GM23338 (cell line): ENCODE measurements around the gene KIT. TPM values are rescaled to one million over a fixed set of nuclear protein-coding genes. Genes with fewer than 3 reads are reported as not detected.

Source experiments
- ATAC-seq: fragments of 200-7000 bp; cut with Tn5 transposase; 3 replicates; pipeline ENCODE4 v1.9.1; 2020
- DNase-seq: peaks from one replicate; pipeline ENCODE4 v3.0.0-alpha.2; 2015; ENCODE audit warnings: low spot score
- H2AFZ ChIP-seq: fragments of 200-600 bp; sonication (generic); 2 replicates; pipeline ENCODE4 v1.8.0; 2016; ENCODE audit warnings: antibody characterized with exemption, mild to moderate bottlenecking, moderate library complexity
- H3F3A ChIP-seq: fragments of 200-600 bp; sonication (generic); replicated peaks from 2 replicates; pipeline ENCODE4 v1.8.0; 2017; ENCODE audit warnings: antibody characterized with exemption, mixed run types, low read depth
- H3K27ac ChIP-seq: fragments of 200-600 bp; sonication (generic); 2 replicates; pipeline ENCODE4 v1.6.1; 2016; ENCODE audit warnings: low read depth
- H3K27me3 ChIP-seq: fragments of 200-600 bp; sonication (generic); 2 replicates; pipeline ENCODE4 v1.8.0; 2016; ENCODE audit warnings: mild to moderate bottlenecking, mixed run types, moderate library complexity; ENCODE audit not compliant: insufficient read depth
- H3K36me3 ChIP-seq: fragments of 200-600 bp; sonication (generic); 2 replicates; pipeline ENCODE4 v1.8.0; 2016; ENCODE audit warnings: mild to moderate bottlenecking; ENCODE audit not compliant: insufficient read depth
- H3K4me1 ChIP-seq: fragments of 200-600 bp; sonication (generic); 2 replicates; pipeline ENCODE4 v1.8.0; 2016; ENCODE audit warnings: mild to moderate bottlenecking, moderate library complexity; ENCODE audit not compliant: insufficient read depth
- H3K4me2 ChIP-seq: fragments of 200-600 bp; sonication (generic); 2 replicates; pipeline ENCODE4 v1.7.1; 2017; ENCODE audit warnings: mixed run types
- H3K4me3 ChIP-seq: fragments of 200-600 bp; sonication (generic); 2 replicates; pipeline ENCODE4 v1.6.1; 2016; ENCODE audit warnings: mixed run types
- H3K79me2 ChIP-seq: fragments of 200-600 bp; sonication (generic); replicated peaks from 2 replicates; pipeline ENCODE4 v1.8.0; 2017; ENCODE audit warnings: mild to moderate bottlenecking; ENCODE audit not compliant: insufficient read depth
- H3K9me2 ChIP-seq: fragments of 200-600 bp; sonication (generic); 2 replicates; pipeline ENCODE4 v1.8.0; 2017; ENCODE audit not compliant: insufficient read depth
- H4K20me1 ChIP-seq: fragments of 200-600 bp; sonication (generic); replicated peaks from 2 replicates; pipeline ENCODE4 v1.8.0; 2017; ENCODE audit warnings: mild to moderate bottlenecking; ENCODE audit not compliant: insufficient read depth
- H3K27ac Mint-ChIP-seq: 2 replicates; pipeline ENCODE4 v1.8.0; 2020; ENCODE audit warnings: inconsistent platforms, mild to moderate bottlenecking, moderate library complexity, mixed read lengths
- H3K27me3 Mint-ChIP-seq: 3 replicates; pipeline ENCODE4 v1.8.0; 2022; ENCODE audit warnings: low read depth, mild to moderate bottlenecking, moderate library complexity, mixed read lengths, inconsistent platforms; ENCODE audit not compliant: insufficient read depth, poor library complexity
- H3K36me3 Mint-ChIP-seq: 3 replicates; pipeline ENCODE4 v1.8.0; 2021; ENCODE audit warnings: low read depth, mild to moderate bottlenecking, inconsistent platforms, moderate library complexity, mixed read lengths
- H3K4me1 Mint-ChIP-seq: 3 replicates; pipeline ENCODE4 v1.8.0; 2020; ENCODE audit warnings: mild to moderate bottlenecking, inconsistent platforms, mixed read lengths
- H3K4me3 Mint-ChIP-seq: 3 replicates; pipeline ENCODE4 v1.8.0; 2021; ENCODE audit warnings: moderate library complexity, mild to moderate bottlenecking, inconsistent platforms, mixed read lengths
- H3K9me3 Mint-ChIP-seq: 3 replicates; pipeline ENCODE4 v1.8.0; 2020; ENCODE audit warnings: moderate library complexity, mild to moderate bottlenecking, inconsistent platforms, mixed read lengths
- CREB1 ChIP-seq: fragments of 250-450 bp; sonication (Bioruptor Pico); IDR thresholded peaks from 2 replicates; pipeline ENCODE4 v1.5.0; 2020; ENCODE audit warnings: low read depth, mild to moderate bottlenecking, moderate library complexity
- CTCF ChIP-seq, 2 experiments: fragments of 200-600 bp in 1 of 2; sonication (generic) in 1 of 2; conservative IDR thresholded peaks; 2 replicates each; pipeline versions ENCODE4 v1.5.1 to v1.6.1; 2016 to 2017; ENCODE audit warnings: antibody characterized with exemption in 2 of 2, low read depth in 2 of 2, mild to moderate bottlenecking in 2 of 2, moderate library complexity in 1 of 2
- ETS1 ChIP-seq: IDR thresholded peaks from 2 replicates; pipeline ENCODE4 v1.6.1; 2016; ENCODE audit warnings: antibody characterized with exemption
- EZH2 ChIP-seq: fragments of 200-600 bp; sonication (generic); IDR thresholded peaks from one replicate; pipeline ENCODE4 v1.8.0; 2017; ENCODE audit warnings: antibody characterized with exemption, mild to moderate bottlenecking, low read depth; ENCODE audit not compliant: unreplicated experiment
- EZH2phosphoT487 ChIP-seq: fragments of 200-600 bp; sonication (generic); IDR thresholded peaks from one replicate; pipeline ENCODE4 v1.8.1; 2018; ENCODE audit warnings: antibody characterized with exemption; ENCODE audit not compliant: unreplicated experiment
- JUNB ChIP-seq: IDR thresholded peaks from one replicate; pipeline ENCODE4 v1.6.1; 2016; ENCODE audit warnings: antibody characterized with exemption; ENCODE audit not compliant: unreplicated experiment
- POLR2AphosphoS5 ChIP-seq: IDR thresholded peaks from 2 replicates; pipeline ENCODE4 v1.6.1; 2016; ENCODE audit warnings: antibody characterized with exemption, low read depth
- ZNF331 ChIP-seq: fragments of 250-450 bp; sonication (Bioruptor Pico); IDR thresholded peaks from 2 replicates; pipeline ENCODE4 v1.5.0; 2020; ENCODE audit warnings: low read depth, mild to moderate bottlenecking, moderate library complexity
- long read RNA-seq: library from polyadenylated mRNA; unstranded; transcript quantifications from one replicate; pipeline ENCODE4 v2.0.0, GENCODE V29; 2020; ENCODE audit not compliant: unreplicated experiment
- polyA plus RNA-seq: library from polyadenylated mRNA; unstranded; fragments of >200 nt; fragmentation: Nextera tagmentation; extraction: Ambion mirVana; gene quantifications from 2 replicates; pipeline ENCODE4 v1.2.1, GENCODE V29; 2016
- total RNA-seq: library from RNA; depleted of rRNA; stranded (reverse); fragments of >200 nt; shearing (Covaris generic); gene quantifications from 2 replicates; pipeline ENCODE4 v1.2.3, GENCODE V29; 2014; rRNA removed

KIT gene
- total RNA-seq (26.8 and 28.4 TPM in 2 replicates), polyA plus RNA-seq (8.7 and 9.0 TPM in 2 replicates)
- long read RNA-seq = 0 reads

- Histone ChIP-seq H3K79me2 (peaks cover 34% of the 10 kb centered on the region), H3K36me3 (no peaks in the 10 kb centered on the region), H3K9me2 (no peaks in the 10 kb centered on the region), H3F3A (0 out of 2 replicates have a peak, but pooled peaks cover 2% of the 10 kb centered on the region), H3K27me3 (peaks cover 46% of the 10 kb centered on the region), H2AFZ (peak within 1 kb of the TSS; percentile 93), H4K20me1 (peaks cover 30% of the 10 kb centered on the region), H3K4me3 (peak within 1 kb of the TSS; percentile 96), H3K4me2 (peak within 1 kb of the TSS; percentile 100), H3K4me1 (peaks cover 24% of the 10 kb centered on the region), H3K27ac (peak within 1 kb of the TSS; percentile 83)
- Mint-ChIP-seq H3K4me3 (peak within 1 kb of the TSS; percentile 86), H3K36me3 (no peaks in the 10 kb centered on the region; the same call in 2 of the 3 replicates), H3K27ac (peak within 1 kb of the TSS; percentile 68), H3K4me1 (peaks cover 26% of the 10 kb centered on the region), H3K9me3 (no peaks in the 10 kb centered on the region), H3K27me3 (peaks cover 49% of the 10 kb centered on the region)
- ATAC-seq = peak; percentile 79
- TF ChIP-seq ZNF331 (CRISPR knock-in tag) (no peak), CTCF (conservative IDR thresholded peaks at IDR 0.05; ENCODE audit: low read depth in 2 of 2) (no peak), CREB1 (CRISPR knock-in tag) (peak; percentile 37; the same call in 1 of the 2 replicates), JUNB (no peak), EZH2 (no peak), POLR2AphosphoS5 (peak; percentile 72), ETS1 (no peak)
- DNase-seq = peak; percentile 93
Measured at GRCh38 chr4:54657551-54658251, at the start of gene KIT. KIT (plus strand) TSS chr4:54657957; CDS start chr4:54658015, 58 bp downstream.

GRCh38 chr4:54609310-54609709 lies 48.4 kb upstream of the KIT start:
- Mint-ChIP-seq H3K27ac (no peak overlapping the region), H3K4me3 (no peak overlapping the region), H3K4me1 (no peaks in the 10 kb centered on the region), H3K36me3 (no peaks in the 10 kb centered on the region), H3K27me3 (peaks cover 2% of the 10 kb centered on the region), H3K9me3 (0 out of 3 replicates have a peak, but pooled peaks cover 3% of the 10 kb centered on the region)
- H3K9me2 ChIP-seq = no peaks in the 10 kb centered on the region
- no peak overlapping the region for H3K4me2 ChIP-seq
- ATAC-seq (no peak), DNase-seq (no peak)
- H2AFZ ChIP-seq = no peak overlapping the region
- H4K20me1 ChIP-seq = no peaks in the 10 kb centered on the region
- no peaks in the 10 kb centered on the region for H3F3A ChIP-seq
- no peak overlapping the region for H3K27ac ChIP-seq
- no peaks in the 10 kb centered on the region for H3K79me2 ChIP-seq
- H3K36me3 ChIP-seq = no peaks in the 10 kb centered on the region
- H3K4me3 ChIP-seq = no peak overlapping the region
- H3K4me1 ChIP-seq = no peaks in the 10 kb centered on the region
- H3K27me3 ChIP-seq = no peaks in the 10 kb centered on the region
- TF ChIP-seq CTCF (conservative IDR thresholded peaks at IDR 0.05; ENCODE audit: low read depth in 2 of 2) (no peak), ZNF331 (CRISPR knock-in tag) (no peak), EZH2phosphoT487 (no peak), CREB1 (CRISPR knock-in tag) (no peak), POLR2AphosphoS5 (no peak)
